Mucosa of stomach (tissue), 1 donor: ENCODE data around the gene C19orf38.

Experiments
- H3K27me3 ChIP-seq: one replicate; pipeline ENCODE4 v1.7.0; 2013; ENCODE audit warnings: mild to moderate bottlenecking, low read length; ENCODE audit not compliant: control insufficient read depth, insufficient read depth
- H3K36me3 ChIP-seq: one replicate; pipeline ENCODE4 v1.7.0; 2013; ENCODE audit warnings: low read length; ENCODE audit not compliant: control insufficient read depth, insufficient read depth
- H3K4me1 ChIP-seq: one replicate; pipeline ENCODE4 v1.7.0; 2013; ENCODE audit warnings: mild to moderate bottlenecking, low read length; ENCODE audit not compliant: control insufficient read depth, insufficient read depth
- H3K4me3 ChIP-seq: one replicate; pipeline ENCODE4 v1.7.0; 2013; ENCODE audit warnings: low read length
- H3K9ac ChIP-seq: one replicate; pipeline ENCODE4 v1.7.0; 2013; ENCODE audit warnings: mild to moderate bottlenecking, low read length, moderate library complexity
- H3K9me3 ChIP-seq: one replicate; pipeline ENCODE4 v1.7.0; 2013; ENCODE audit warnings: mild to moderate bottlenecking, low read length, moderate library complexity; ENCODE audit not compliant: control insufficient read depth
- donor health status: Pancreatic carcinoma.

C19orf38 gene, protein sequence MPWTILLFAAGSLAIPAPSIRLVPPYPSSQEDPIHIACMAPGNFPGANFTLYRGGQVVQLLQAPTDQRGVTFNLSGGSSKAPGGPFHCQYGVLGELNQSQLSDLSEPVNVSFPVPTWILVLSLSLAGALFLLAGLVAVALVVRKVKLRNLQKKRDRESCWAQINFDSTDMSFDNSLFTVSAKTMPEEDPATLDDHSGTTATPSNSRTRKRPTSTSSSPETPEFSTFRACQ

DNA sequence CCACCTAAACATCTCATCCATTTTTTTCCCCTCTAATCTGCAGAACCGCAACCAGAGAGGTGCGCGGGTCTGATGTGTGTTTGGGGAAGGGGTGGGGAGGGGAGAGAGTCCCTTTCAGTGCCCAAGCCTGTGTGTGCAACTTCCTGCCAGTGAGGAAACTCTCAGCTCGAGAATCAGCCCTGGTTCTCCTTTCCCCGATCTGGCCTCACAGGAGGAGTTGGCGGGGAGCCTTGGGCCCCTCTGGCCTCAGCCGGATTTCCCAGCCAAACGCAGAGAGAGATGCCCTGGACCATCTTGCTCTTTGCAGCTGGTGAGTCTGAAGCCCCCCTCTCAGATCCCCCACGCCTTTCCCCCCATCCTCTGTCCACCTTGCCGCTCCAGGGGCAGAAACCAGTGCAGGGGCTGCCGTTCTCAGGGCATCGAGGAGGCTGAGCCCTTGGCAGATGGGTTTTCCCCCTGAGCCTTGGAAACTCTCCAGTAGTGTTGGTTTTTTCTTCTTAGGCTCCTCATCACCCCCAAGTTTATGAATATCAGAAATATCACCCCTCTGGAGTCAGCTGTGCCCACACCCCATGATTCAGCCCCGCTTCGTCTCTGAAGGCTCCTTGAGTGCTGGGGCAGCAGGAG, at the start of gene C19orf38:
Gene C19orf38 (plus strand): TSS at position 186 of the 627 bp plus-strand sequence. CDS start 94 bp downstream, at position 280.
- no peaks in the 10 kb centered on the region for H3K36me3 ChIP-seq
- H3K9ac ChIP-seq: no peak within 1 kb of the TSS
- H3K27me3 ChIP-seq: peaks cover 5% of the 10 kb centered on the region
- no peaks in the 10 kb centered on the region for H3K4me1 ChIP-seq
- no peak within 1 kb of the TSS for H3K4me3 ChIP-seq
- H3K9me3 ChIP-seq: no peaks in the 10 kb centered on the region

DNA sequence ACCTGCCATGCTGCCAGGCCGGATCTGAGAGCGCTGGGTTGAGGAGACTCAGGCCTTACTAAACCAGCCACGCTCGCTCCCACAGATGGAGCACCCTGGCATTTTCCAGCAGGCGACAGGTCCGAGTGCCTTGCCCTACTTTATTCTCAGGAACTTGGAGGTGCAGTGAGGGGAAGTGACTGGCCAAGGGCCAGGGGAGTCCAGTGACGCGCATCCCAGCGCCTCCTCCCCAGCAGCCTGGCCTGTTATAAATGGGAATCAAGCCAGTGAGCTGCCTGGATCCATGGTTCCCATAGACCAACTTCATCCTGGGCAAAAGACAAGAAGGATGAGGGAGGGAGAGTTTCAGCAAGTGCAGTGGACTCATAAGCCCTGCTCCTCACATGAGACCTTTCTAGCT, 47.7 kb upstream of the C19orf38 start:
- Histone ChIP-seq H3K36me3 (peaks cover 56% of the 10 kb centered on the region), H3K9me3 (no peaks in the 10 kb centered on the region), H3K9ac (no peak overlapping the region), H3K4me3 (no peak overlapping the region), H3K4me1 (no peaks in the 10 kb centered on the region), H3K27me3 (no peaks in the 10 kb centered on the region)

DNA sequence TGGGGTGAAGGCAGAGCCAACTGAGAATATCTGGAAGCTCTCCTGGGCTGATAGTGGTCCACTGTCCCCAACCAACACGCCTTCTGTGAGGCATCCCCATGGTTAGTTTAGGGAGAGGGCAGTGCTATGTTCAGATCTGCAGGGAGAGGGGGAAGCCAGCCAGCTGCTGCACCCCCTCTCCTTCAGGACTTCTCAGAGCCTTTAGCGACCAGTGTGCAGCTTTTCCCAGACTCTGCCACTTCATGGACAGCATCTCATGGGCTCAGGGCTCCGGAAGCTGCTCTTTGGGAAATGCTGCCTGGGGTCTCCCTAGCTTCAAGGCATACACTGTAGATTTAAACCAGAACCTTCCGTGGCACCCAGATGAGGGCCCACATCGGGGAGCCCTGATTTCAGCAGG, 45.7 kb upstream of the C19orf38 start:
- H3K9ac ChIP-seq: no peak overlapping the region
- H3K36me3 ChIP-seq: peaks cover 46% of the 10 kb centered on the region

DNA sequence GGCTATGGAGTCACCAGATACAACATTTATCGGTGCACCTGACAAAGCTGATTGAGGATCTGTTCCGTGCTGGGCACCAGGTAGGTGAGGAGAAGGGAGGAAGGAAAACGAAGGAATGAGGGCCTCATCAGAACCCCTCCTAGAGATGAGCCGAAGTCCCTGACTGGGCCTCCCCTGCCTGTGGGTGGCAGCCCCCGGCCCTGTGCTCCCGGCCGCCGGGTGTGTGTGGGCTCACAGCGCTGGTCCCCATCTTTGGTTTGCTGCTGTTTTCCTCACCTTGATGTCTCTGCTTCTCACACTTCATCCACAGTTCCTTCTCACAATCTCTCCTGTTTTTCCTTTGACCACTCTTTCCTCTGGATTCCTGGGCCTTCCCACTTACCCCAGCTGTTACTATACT, 45.0 kb upstream of the C19orf38 start:
- Histone ChIP-seq H3K27me3 (no peaks in the 10 kb centered on the region), H3K4me1 (no peaks in the 10 kb centered on the region), H3K36me3 (peaks cover 43% of the 10 kb centered on the region), H3K4me3 (no peak overlapping the region), H3K9me3 (no peaks in the 10 kb centered on the region), H3K9ac (no peak overlapping the region)

More for the DNA sequence above, 45.7 kb upstream of the C19orf38 start:
- H3K4me1 ChIP-seq: no peaks in the 10 kb centered on the region
- H3K9me3 ChIP-seq: no peaks in the 10 kb centered on the region
- no peaks in the 10 kb centered on the region for H3K27me3 ChIP-seq
- H3K4me3 ChIP-seq: no peak overlapping the region

DNA sequence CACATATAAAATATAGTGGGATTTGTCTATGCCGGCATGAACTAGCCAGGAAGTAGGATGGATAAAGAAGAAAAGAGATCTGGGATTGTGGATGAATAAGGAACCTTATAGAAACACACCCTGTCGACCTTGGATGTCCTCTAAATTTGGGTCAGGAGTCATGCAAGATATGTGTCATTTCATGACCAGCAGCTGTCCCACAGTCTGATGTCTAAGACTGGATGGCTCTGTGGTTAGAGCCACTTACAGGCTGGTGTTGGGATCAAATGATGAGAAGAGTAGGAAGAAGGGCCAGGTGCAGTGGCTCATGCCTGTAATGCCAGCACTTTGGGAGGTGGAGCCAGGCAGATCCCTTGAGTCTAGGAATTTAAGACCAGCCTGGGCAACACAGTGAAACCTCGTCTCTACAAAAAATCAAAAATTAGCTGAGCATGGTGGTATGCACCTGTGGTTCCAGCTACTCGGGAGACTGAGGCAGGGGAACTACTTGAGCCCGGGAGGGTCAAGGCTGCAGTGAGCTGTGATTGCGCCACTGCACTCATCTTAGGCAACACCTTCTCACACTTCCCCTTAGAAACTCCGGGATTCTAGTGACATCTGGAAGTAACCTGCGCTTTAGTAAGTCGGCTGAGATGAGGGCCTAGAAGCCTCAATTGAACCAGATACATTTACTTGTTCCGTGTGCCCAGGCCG, 43.0 kb upstream of the C19orf38 start:
- H3K36me3 ChIP-seq: peaks cover 51% of the 10 kb centered on the region
- no peaks in the 10 kb centered on the region for H3K9me3 ChIP-seq
- H3K9ac ChIP-seq: no peak overlapping the region
- H3K4me3 ChIP-seq: no peak overlapping the region
- H3K4me1 ChIP-seq: peaks cover 19% of the 10 kb centered on the region
- H3K27me3 ChIP-seq: no peaks in the 10 kb centered on the region

DNA sequence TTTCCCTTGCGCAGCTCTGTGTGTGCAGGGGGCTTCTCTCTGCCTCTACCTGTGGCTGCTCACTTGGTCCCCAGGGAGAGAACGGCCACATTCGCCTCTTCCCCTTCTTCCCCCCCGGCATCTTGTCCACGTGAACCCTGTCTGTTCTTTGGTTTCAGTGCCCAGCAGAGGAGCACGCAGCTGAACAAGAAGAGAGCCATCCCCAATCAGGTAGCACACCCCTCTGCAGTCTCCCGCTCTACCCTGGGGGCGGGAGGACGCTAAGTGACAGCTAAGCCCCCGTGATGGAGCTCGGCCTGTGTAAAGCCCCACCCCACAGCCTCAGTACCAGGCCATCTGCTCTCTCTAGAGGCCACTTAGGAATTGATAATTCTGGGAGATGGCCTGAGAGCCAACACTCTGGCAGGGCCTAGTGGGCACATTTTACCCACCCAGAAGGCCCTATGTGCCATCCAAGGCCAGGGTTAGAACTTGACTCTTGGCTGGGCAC, 42.4 kb upstream of the C19orf38 start:
- H3K36me3 ChIP-seq: peaks cover 52% of the 10 kb centered on the region

DNA sequence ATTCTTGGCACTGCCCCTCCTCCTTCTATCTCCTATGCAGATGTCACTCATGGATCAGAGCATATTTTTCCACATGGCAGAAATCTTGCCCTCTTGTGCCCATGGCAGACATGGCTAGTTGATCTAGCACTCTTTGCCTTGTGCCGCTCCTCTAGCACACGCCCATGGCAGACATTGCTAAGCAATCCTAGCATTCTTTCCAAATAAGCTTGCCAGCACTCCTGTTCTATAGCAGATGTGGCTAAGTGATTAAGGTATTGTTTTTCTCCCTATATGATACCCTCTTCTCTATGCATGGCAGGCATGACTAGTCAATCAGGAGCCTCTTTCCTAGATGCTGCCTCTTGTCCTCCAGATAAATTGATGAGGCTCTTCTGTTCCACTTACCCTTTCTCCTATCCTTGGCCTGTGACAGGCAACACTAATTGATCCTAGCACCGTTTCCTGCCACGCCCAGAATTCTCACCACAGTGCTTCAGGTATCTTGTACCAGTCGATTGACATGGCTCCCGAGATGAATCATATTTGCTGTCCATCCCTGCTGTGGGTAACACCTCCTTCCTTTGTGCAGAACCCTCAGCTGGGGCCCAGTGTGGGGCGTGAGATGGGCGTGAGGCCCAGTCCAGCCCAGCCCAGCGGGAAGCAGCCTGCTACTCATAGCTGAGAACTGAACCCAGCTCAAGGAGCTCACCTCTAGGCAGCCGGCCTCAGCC, 39.1 kb upstream of the C19orf38 start:
- no peaks in the 10 kb centered on the region for H3K27me3 ChIP-seq
- H3K4me1 ChIP-seq: peaks cover 20% of the 10 kb centered on the region
- peak overlapping the region; percentile 25 for H3K9ac ChIP-seq
- peaks cover 43% of the 10 kb centered on the region for H3K36me3 ChIP-seq
- H3K9me3 ChIP-seq: no peaks in the 10 kb centered on the region
- no peak overlapping the region for H3K4me3 ChIP-seq

More for the DNA sequence above, 42.4 kb upstream of the C19orf38 start:
- H3K9ac ChIP-seq: no peak overlapping the region
- no peak overlapping the region for H3K4me3 ChIP-seq
- no peaks in the 10 kb centered on the region for H3K9me3 ChIP-seq
- H3K4me1 ChIP-seq: peaks cover 20% of the 10 kb centered on the region
- no peaks in the 10 kb centered on the region for H3K27me3 ChIP-seq

DNA sequence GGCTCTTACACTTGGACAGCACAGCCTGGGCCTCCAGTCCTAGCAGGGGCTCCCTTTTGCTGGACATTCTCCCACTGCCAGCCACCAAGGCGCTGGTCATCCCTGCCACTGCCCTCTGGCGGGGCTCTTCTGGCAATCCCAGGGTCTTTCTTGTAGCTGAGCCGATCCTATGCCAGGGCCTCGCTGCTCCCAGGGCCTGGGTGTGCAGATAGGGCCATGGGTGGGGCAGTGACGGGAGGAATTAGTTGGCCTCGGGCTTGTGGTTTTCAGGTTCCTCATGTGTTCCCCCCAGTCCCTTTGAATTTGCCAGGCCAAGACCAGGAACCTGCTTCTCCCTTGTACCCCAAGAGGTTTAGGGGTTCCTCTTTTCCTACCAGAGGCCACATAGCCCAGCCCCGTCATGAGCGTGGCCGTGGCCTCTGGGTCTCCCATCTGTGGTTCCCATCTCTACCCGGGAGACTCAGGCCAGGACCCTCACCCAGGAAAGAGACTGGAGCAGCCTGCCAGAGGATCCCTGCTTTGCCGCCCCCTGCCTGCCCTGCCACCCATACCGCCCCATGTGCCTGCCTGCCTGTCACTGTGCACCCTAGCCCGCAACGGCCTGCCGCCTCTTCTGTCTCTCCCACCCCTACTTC, 38.4 kb upstream of the C19orf38 start:
- no peaks in the 10 kb centered on the region for H3K27me3 ChIP-seq
- H3K36me3 ChIP-seq: peaks cover 41% of the 10 kb centered on the region
- H3K9me3 ChIP-seq: no peaks in the 10 kb centered on the region
- H3K4me3 ChIP-seq: no peak overlapping the region
- H3K4me1 ChIP-seq: peaks cover 20% of the 10 kb centered on the region
- H3K9ac ChIP-seq: peak overlapping the region; percentile 25

DNA sequence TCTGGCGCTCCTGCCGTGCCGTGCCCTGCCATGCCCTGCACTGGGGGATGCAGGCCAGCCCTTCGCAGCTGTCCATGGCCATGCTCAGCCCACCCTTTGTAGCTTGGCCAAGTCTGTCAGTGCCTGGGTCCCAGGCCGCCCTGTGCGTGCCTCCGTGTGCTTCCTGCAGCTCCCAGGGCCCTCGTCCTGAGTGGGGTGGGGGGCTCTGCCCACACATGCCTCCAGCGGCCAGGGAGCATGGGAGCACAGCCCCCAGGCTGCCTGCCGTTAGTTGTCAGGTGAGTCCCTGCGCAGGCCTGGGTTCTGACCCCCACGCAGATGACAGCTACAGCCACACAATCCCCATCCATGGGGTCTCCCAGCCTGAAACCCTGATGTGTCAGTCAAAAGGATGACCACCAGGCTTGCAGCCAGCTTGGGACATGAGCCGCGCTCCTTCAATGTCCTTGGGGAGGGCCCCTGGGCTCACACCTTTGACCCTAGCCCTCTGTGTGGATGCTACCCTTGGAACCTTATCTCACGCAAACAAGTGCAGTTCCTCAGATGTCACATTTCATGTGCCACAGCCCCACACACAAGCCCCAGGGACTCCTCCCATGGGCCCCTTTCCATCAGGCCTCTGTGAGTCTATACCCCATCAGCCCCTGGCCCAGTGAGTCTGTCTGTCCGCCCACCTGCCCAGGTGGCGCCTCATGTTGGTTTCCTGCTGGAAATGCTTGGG, 36.7 kb upstream of the C19orf38 start:
- Histone ChIP-seq H3K4me3 (no peak overlapping the region), H3K4me1 (peaks cover 20% of the 10 kb centered on the region), H3K9me3 (no peaks in the 10 kb centered on the region), H3K27me3 (no peaks in the 10 kb centered on the region), H3K9ac (no peak overlapping the region), H3K36me3 (peaks cover 40% of the 10 kb centered on the region)

DNA sequence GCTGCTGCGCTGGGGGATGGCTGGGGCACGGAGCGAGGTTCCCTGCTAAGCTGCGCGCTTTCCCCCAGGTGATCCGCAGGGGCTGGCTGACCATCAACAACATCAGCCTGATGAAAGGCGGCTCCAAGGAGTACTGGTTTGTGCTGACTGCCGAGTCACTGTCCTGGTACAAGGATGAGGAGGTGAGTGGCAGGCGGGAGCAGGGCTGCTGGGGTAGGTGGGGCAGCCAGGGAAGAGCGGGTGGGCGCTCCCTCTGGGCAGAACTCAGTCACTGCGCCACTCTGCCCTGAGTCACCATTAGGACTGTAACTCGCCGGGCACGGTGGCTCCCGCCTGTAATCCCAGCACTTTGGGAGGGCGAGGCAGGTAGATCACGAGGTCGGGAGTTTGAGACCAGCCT, 36.0 kb upstream of the C19orf38 start:
- Histone ChIP-seq H3K9me3 (no peaks in the 10 kb centered on the region), H3K27me3 (no peaks in the 10 kb centered on the region), H3K36me3 (peaks cover 40% of the 10 kb centered on the region), H3K4me3 (no peak overlapping the region), H3K4me1 (peaks cover 20% of the 10 kb centered on the region), H3K9ac (no peak overlapping the region)

DNA sequence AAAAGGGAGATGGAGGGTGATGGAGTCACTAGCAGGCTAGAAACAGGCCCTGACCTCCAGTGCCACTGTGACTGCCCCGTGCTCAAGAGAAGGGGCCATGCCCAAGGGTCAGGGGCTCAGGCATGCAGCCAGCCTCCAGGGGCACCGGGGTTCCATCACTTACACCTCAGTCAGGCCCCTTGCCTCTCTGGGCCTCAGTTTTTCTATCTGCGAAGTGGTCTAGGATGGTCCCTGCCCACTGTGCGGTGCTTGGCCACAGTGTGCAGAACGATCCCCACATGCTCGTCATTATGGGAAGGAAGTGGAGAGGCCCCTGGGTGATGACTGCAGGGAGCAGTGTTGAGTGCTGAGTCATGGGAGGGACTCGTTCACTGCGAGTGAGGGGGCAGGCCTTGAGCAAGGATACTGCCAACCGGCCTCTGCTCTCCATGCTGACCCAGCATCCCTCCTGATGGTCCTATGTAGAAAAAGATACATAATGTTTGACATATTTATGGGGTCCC, 35.3 kb upstream of the C19orf38 start:
- Histone ChIP-seq H3K9me3 (no peaks in the 10 kb centered on the region), H3K4me3 (no peak overlapping the region), H3K36me3 (peaks cover 40% of the 10 kb centered on the region), H3K9ac (no peak overlapping the region), H3K4me1 (peaks cover 20% of the 10 kb centered on the region), H3K27me3 (no peaks in the 10 kb centered on the region)
